TTC549 (cell line): ENCODE data around the gene LIPE.

Experiments used
- FAIRE-seq: peaks from 2 replicates; lab custom pipeline; 2012; peaks lifted over from hg19 to GRCh38; lab: Jason Lieb, UNC

The LIPE gene

GRCh38 chr19:42443944-42444398 lies 16.8 kb upstream of the LIPE start:
- no peak for FAIRE-seq

DNA sequence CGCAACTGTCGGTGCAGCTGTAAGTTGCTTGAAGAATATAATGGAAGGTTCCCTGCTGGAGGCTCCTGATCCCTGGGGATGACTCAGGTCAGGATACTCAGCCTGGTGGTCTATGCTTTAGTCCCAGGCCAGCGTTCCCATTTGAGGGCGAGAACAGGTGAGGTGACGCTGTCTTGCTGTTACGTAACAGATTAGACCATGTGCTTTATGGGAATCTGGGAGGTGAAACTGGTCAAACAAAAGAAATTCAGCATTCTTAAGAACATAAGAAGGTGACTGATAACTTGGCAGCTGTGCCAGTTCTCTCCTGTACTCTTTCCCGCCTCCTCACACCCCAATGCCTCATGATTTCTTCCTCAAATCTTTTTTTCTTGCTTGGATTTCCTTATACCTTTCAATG lies 15.6 kb upstream of the LIPE start, which contains the start of gene CXCL17:
Gene CXCL17, minus strand, starts transcription at position 114 of the 400 bp plus-strand sequence. CDS start 114 bp downstream, outside the sequence.
- FAIRE-seq: no peak

DNA sequence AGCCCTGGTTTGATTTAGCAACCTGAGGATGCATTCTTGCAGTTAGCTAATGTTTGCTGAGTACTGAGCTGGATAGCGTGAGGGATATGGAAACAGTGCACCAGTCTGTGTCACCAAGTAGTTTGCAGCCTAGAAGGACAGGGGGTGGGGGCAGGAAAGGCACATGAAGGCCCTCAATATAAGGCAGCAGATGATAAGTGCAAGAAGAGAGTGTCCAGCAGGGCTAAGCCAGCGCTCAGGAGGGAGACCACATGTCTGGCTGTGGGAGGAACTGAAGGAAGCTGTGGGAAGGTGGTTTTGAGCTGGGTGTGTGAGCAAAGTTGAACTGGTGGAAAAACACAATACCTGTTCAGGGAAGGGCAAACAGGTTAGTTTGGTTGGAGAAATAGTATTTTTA lies 13.9 kb upstream of the LIPE start:
- no peak for FAIRE-seq

- FAIRE-seq: peak; percentile 45
Measured at GRCh38 chr19:42440357-42441048, 13.3 kb upstream of the LIPE start.

- FAIRE-seq: no peak
Measured at GRCh38 chr19:42436006-42436405, 8.8 kb upstream of the LIPE start.

DNA sequence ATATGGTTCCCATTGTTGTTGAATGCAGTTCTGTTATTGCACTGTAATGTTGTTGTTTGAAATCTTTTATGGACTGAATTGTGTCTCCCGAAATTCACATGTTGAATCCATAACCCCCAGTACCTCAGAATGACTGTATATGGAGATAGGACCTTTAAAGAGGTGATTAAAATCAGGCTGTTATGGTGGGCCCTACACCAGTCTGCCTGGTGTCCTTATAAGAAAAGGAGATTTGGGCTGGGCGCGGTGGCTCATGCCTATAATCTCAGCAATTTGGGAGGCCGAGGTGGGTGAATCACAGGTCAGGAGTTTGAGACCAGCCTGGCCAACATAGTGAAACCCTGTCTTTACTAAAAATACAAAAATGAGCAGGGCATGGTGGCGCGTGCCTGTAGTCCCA lies 8.1 kb upstream of the LIPE start:
- no peak for FAIRE-seq

GRCh38 chr19:42433503-42434260 lies 6.5 kb upstream of the LIPE start:
- FAIRE-seq: no peak

- no peak for FAIRE-seq
Measured at GRCh38 chr19:42431486-42431885, 4.3 kb upstream of the LIPE start.

DNA sequence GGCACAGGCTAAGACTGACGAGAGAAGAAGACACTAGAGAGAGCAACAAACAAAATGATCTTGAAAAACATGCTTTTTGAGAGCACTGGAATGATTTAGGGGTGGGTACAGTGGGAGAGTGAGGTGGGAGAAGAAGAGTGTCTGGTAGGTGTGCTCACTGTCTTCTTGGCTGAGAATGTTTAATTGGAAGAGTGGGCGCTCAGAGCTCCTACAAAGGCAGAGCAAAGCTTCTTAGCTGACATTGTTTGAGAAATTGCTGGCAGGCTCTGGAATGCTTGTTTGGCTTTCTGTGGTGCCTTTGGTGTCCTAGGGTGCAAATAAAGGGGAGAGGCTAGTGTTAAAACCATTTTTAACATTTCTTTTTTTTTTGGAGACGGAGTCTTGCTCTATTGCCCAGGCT lies 1.5 kb upstream of the LIPE start:
- no peak for FAIRE-seq

DNA sequence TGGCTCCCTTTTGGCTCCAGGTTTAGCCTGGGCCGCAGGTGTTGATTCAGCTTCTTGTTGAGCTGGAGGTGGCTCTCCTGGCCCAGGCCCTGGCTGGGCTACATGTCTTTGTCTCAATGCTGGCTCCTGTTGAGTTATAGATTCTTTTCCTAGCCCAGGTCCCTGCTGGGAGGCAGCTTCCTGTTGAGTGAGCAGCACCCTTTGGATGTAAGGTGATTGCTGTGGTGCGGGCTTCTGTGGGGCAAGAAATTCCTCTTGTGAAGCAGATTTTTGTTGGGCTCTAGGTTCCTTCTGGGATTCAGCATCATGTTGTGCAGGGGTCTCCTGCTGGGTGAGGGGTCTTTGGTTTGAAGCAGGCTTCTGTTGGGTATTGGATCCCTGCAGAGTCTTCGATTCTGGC lies 545 bp downstream of the LIPE start:
- FAIRE-seq: no peak

GRCh38 chr19:42424712-42425131 lies 2.5 kb downstream of the LIPE start:
- FAIRE-seq: no peak

GRCh38 chr19:42424345-42424707 lies 2.9 kb downstream of the LIPE start:
- no peak for FAIRE-seq

DNA sequence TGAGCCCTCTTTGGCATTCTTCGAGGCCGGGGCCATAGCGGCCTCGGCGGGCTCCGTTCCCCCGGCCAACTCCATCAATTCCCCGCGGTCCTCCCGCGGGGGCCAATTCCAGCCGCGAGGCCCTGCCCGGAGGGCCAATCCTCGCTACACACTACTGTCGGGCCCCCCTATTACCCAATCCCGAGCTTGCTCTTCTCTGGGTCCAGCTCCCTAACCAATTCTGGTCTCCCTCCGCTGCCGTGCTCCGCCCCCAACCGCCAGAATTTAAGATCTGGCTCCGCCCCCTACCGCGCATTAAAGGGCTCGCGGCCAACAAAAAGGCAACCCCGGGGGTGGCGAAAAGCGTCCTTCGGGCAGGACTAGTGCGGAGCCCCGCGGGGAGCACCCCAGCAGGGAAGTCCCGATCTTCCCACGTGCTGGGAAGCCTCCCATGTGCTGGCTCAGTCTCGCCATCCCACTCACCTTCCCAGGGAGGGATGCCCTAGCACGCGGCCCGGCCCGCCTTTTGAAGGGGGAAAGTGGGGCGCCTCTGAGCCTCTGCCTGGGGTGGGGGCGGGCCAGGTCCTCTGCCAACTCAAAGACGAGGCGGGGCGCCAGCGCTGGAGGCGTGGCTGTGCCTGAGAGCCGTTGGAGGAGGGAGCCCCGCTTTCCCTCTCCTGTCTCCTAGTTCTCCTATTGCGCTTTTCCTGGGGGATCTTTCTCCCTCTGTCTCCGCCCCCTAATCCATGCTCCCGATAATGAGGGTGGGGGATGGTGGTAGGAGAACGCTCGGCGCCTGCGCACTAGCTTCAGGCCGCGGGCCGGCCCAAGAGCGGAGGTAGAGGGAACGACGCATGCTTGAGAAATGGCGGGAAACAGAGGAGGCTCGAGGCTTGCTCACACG lies 3.5 kb downstream of the LIPE start:
- FAIRE-seq: no peak

- no peak for FAIRE-seq
Measured at GRCh38 chr19:42422901-42423461, 4.2 kb downstream of the LIPE start.

DNA sequence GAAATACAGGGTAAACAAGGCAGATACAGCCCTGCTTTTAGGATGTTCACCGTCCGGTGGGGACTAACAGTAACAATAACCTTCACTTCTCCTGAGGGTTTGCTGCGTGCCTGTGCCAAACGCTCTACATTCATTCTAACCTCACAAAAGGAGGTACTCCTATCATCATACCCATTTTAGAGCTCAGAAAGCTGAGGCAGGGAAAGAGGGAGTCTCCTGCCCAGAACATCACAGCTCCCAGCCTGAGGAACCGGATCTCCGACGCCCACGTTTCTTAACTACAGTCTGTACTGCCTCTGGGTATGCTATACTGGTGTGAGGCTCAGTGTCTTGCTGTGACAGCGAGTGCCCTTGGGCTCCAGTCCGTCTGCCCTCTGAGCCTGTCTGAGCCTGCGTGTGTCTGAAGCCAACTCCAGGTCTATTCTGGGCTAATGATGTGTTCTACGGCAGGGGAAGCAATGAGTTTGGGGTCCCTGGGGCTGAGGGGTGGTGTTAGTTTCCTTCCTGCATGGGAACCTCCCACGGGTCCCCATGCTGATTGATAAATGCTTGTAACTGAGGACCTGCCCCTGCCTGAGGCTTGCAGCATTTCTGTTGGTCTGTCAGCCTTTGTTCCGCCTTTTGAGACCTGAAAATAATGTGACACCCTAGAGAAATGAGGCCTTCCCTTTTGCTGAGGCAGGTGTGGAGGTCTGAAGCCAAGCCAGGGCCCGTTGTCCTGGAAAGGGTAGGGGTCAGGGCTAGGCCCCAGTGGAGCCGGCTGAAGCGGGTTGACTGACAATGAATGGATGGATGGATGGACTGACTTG lies 4.9 kb downstream of the LIPE start:
- no peak for FAIRE-seq

DNA sequence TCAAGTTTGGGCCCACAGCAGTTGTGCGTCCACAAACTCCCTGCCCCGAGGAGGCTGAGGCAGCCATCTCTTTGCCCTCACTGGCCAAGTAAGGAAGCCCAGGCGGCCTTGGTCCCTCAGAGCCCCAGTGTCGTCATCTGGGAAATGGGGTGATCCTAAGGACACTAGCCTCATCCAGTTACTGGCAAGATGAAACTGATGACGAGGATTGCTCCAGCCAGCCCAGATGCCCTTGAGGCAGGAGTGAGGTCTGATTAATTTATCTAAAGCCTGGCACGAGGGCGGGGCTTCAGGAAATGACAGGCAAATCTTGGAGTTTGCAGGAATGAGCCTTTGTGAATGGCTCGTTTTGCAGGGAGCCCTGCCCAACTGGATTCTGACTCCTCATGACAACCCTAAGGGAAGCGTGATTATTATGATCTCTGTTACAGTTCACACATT lies 5.6 kb downstream of the LIPE start:
- no peak for FAIRE-seq

- FAIRE-seq: no peak
Measured at GRCh38 chr19:42421101-42421500, 6.1 kb downstream of the LIPE start.

GRCh38 chr19:42420055-42420544 lies 7.1 kb downstream of the LIPE start:
- no peak for FAIRE-seq

GRCh38 chr19:42419309-42419708 lies 7.9 kb downstream of the LIPE start:
- no peak for FAIRE-seq

GRCh38 chr19:42412661-42413076 lies 14.5 kb downstream of the LIPE start:
- FAIRE-seq: no peak

GRCh38 chr19:42412227-42412626 lies 15.0 kb downstream of the LIPE start:
- FAIRE-seq: no peak
